OCI-LY3 (cell line): ENCODE data around the gene TSPAN14.

Source experiments
- CTCF ChIP-seq: fragments of 200-600, 300-600 bp; sonication (generic); IDR thresholded peaks from 2 replicates; pipeline ENCODE4 v1.5.1; 2014; ENCODE audit warnings: antibody characterized with exemption, low read length, low read depth
- EZH2phosphoT487 ChIP-seq: fragments of 200-600 bp; shearing (Covaris generic); IDR thresholded peaks from 2 replicates; pipeline ENCODE4 v1.6.1; 2018; ENCODE audit warnings: antibody characterized with exemption, mixed run types, low read depth

DNA sequence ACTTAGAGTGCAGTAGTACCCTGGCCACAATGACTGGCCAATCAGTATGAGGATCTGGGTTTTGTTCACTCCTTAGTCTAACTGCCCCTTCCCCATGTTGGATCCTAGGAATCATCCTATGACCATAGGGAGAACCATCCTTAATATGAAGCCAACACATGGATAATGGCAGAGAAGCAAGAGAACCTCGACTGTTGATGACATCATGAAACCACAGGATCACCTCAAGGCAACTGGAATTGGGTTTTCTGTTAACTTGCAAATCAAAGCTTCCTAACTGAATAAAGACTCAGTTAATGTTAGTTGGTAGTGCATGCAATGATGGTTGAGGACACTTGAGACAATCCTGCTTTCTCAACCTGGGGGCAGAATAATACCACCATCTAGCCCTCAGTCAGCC is 49.1 kb upstream of the TSPAN14 start:
- TF ChIP-seq CTCF (no peak), EZH2phosphoT487 (no peak)
